H1 (cell line): Measurements from ENCODE around the gene SLC30A7. TPM values are rescaled to one million over a fixed set of nuclear protein-coding genes. Genes with fewer than 3 reads are reported as not detected.

Experiments
- CTCF ChIA-PET: fragments of 300-600 bp; sonication (Branson Sonifier 250); formaldehyde crosslinking; loops from one replicate; lab custom pipeline; 2021; ENCODE audit not compliant: partially characterized antibody; lab: Charles Lee
- POLR2A ChIA-PET: fragments of 300-600 bp; sonication (Branson Sonifier 250); formaldehyde crosslinking; loops from one replicate; lab custom pipeline; 2021; ENCODE audit warnings: inconsistent platforms; ENCODE audit not compliant: partially characterized antibody; lab: Charles Lee
- DNase-seq, 2 experiments: peaks; one replicate each; pipeline versions ENCODE4 v3.0.0 to v3.0.0-alpha.2; 2010 to 2022; ENCODE audit warnings: low spot score in 2 of 2, low read depth in 1 of 2, mixed read lengths in 1 of 2
- FAIRE-seq: peaks from 2 replicates; lab custom pipeline; 2011; peaks lifted over from hg19 to GRCh38; lab: Jason Lieb, UNC
- H2AFZ ChIP-seq: 2 replicates; pipeline ENCODE4 v1.8.1; 2012; ENCODE audit warnings: low read length, inconsistent platforms
- H2AK5ac ChIP-seq: 2 replicates; pipeline ENCODE4 v1.6.1; 2013; ENCODE audit warnings: low read depth, low read length
- H2BK120ac ChIP-seq: replicated peaks from 2 replicates; pipeline ENCODE3; 2013; ENCODE audit warnings: low read depth, low read length, inconsistent platforms
- H2BK12ac ChIP-seq: 2 replicates; pipeline ENCODE4 v1.6.1; 2013; ENCODE audit warnings: low read depth, low read length
- H2BK15ac ChIP-seq: 2 replicates; pipeline ENCODE4 v1.6.1; 2013; ENCODE audit warnings: low read length
- H2BK20ac ChIP-seq: 2 replicates; pipeline ENCODE4 v1.6.1; 2013; ENCODE audit warnings: low read length
- H2BK5ac ChIP-seq: 2 replicates; pipeline ENCODE4 v1.6.1; 2013; ENCODE audit warnings: low read depth, low read length
- H3K14ac ChIP-seq: 2 replicates; pipeline ENCODE4 v1.6.1; 2013; ENCODE audit warnings: inconsistent platforms; ENCODE audit not compliant: insufficient read length
- H3K18ac ChIP-seq: 2 replicates; pipeline ENCODE4 v1.6.1; 2013; ENCODE audit warnings: low read length; ENCODE audit errors: extremely low read depth
- H3K23ac ChIP-seq: 2 replicates; pipeline ENCODE4 v1.6.1; 2013; ENCODE audit warnings: inconsistent platforms; ENCODE audit not compliant: insufficient read length
- H3K23me2 ChIP-seq: 2 replicates; pipeline ENCODE4 v1.6.1; 2013; ENCODE audit warnings: low read depth, low read length
- H3K27ac ChIP-seq: 2 replicates; pipeline ENCODE4 v1.6.1; 2011; ENCODE audit warnings: low read depth, low read length, inconsistent platforms
- H3K27me3 ChIP-seq, 4 experiments: replicated peaks in 1 of 4; 1 replicate in 1 of 4; 2 replicates in 3 of 4; pipeline versions ENCODE4 v1.6.1 to v1.8.1; 2011 to 2013; ENCODE audit warnings: low read length in 3 of 4, mild to moderate bottlenecking in 3 of 4, inconsistent platforms in 2 of 4, mixed read lengths in 2 of 4, moderate library complexity in 1 of 4; ENCODE audit not compliant: control insufficient read depth in 3 of 4, insufficient read depth in 3 of 4; ENCODE audit errors: extremely low read depth in 1 of 4
- H3K36me3 ChIP-seq, 4 experiments: 2 replicates each; pipeline versions ENCODE4 v1.6.1 to v1.8.1; 2011 to 2013; ENCODE audit warnings: mild to moderate bottlenecking in 4 of 4, low read length in 3 of 4, moderate library complexity in 2 of 4, control low read depth in 1 of 4, inconsistent platforms in 1 of 4; ENCODE audit not compliant: insufficient read depth in 4 of 4, control insufficient read depth in 2 of 4
- H3K4ac ChIP-seq: replicated peaks from 2 replicates; pipeline ENCODE3; 2013; ENCODE audit warnings: low read length, low read depth, mixed read lengths, inconsistent platforms; ENCODE audit not compliant: insufficient read length
- H3K4me1 ChIP-seq, 4 experiments: replicated peaks in 1 of 4; 1 replicate in 1 of 4; 2 replicates in 3 of 4; pipeline versions ENCODE4 v1.6.1 to v1.8.1; 2011 to 2013; ENCODE audit warnings: low read length in 3 of 4, inconsistent platforms in 2 of 4, mixed read lengths in 1 of 4; ENCODE audit not compliant: insufficient read depth in 4 of 4, control insufficient read depth in 3 of 4
- H3K4me2 ChIP-seq, 2 experiments: 2 replicates each; pipeline versions ENCODE4 v1.6.1 to v1.8.1; 2011 to 2013; ENCODE audit warnings: low read depth in 2 of 2, low read length in 2 of 2, control low read depth in 1 of 2, inconsistent platforms in 1 of 2, mild to moderate bottlenecking in 1 of 2; ENCODE audit not compliant: insufficient read depth in 1 of 2
- H3K4me3 ChIP-seq, 4 experiments: fragments of 200-600, 300-600 bp in 1 of 4; sonication (generic), shearing (Covaris generic), sonication (Bioruptor Twin) in 1 of 4; 2 replicates each; pipeline versions ENCODE4 v1.5.1 to v1.8.1; 2011 to 2016; ENCODE audit warnings: low read length in 4 of 4, low read depth in 3 of 4, control low read depth in 2 of 4, inconsistent platforms in 2 of 4, mild to moderate bottlenecking in 2 of 4, mixed read lengths in 1 of 4, moderate library complexity in 1 of 4; ENCODE audit not compliant: insufficient read depth in 2 of 4; ENCODE audit errors: extremely low read depth in 1 of 4
- H3K56ac ChIP-seq: replicated peaks from 2 replicates; pipeline ENCODE3; 2013; ENCODE audit warnings: low read depth, mild to moderate bottlenecking, mixed read lengths, low read length, inconsistent platforms; ENCODE audit not compliant: insufficient read length
- H3K79me1 ChIP-seq: 2 replicates; pipeline ENCODE4 v1.6.1; 2013; ENCODE audit warnings: low read depth, low read length, control low read depth
- H3K79me2 ChIP-seq, 2 experiments: 2 replicates each; pipeline versions ENCODE4 v1.6.1 to v1.8.1; 2012 to 2013; ENCODE audit warnings: low read length in 2 of 2, mild to moderate bottlenecking in 2 of 2, inconsistent platforms in 1 of 2; ENCODE audit not compliant: insufficient read depth in 2 of 2, control insufficient read depth in 1 of 2
- H3K9ac ChIP-seq, 4 experiments: replicated peaks in 1 of 4; 1 replicate in 1 of 4; 2 replicates in 3 of 4; pipeline versions ENCODE4 v1.6.1 to v1.8.1; 2011 to 2013; ENCODE audit warnings: low read depth in 3 of 4, low read length in 3 of 4, control low read depth in 2 of 4, mild to moderate bottlenecking in 2 of 4, moderate library complexity in 2 of 4, inconsistent platforms in 1 of 4; ENCODE audit errors: extremely low read depth in 1 of 4
- H3K9me3 ChIP-seq, 2 experiments: 2 replicates each; pipeline versions ENCODE4 v1.6.1 to v1.8.1; 2012 to 2013; ENCODE audit warnings: mild to moderate bottlenecking in 2 of 2, moderate library complexity in 2 of 2, control low read depth in 1 of 2, inconsistent platforms in 1 of 2, low read depth in 1 of 2, low read length in 1 of 2, mixed read lengths in 1 of 2; ENCODE audit not compliant: insufficient read depth in 2 of 2
- H4K20me1 ChIP-seq, 2 experiments: replicated peaks in 1 of 2; 2 replicates each; pipeline versions ENCODE3 to v1.8.1; 2011 to 2013; ENCODE audit warnings: inconsistent platforms in 2 of 2, low read length in 2 of 2, mild to moderate bottlenecking in 1 of 2; ENCODE audit not compliant: insufficient read depth in 2 of 2, control insufficient read depth in 1 of 2
- H4K5ac ChIP-seq: 2 replicates; pipeline ENCODE4 v1.6.1; 2013; ENCODE audit warnings: low read length, low read depth, mixed read lengths, inconsistent platforms; ENCODE audit not compliant: insufficient read length
- H4K8ac ChIP-seq: 2 replicates; pipeline ENCODE4 v1.8.0; 2013; ENCODE audit warnings: mild to moderate bottlenecking, moderate library complexity, low read length, inconsistent platforms; ENCODE audit not compliant: insufficient read depth; ENCODE audit errors: extremely low read depth
- H4K91ac ChIP-seq: replicated peaks from 2 replicates; pipeline ENCODE3; 2013; ENCODE audit warnings: low read length, mixed read lengths, inconsistent platforms; ENCODE audit not compliant: insufficient read length
- MAFK ChIP-seq: IDR thresholded peaks from 2 replicates; pipeline ENCODE4 v1.6.1; 2012; ENCODE audit warnings: low read depth, mild to moderate bottlenecking, improper control_type of control experiment, low read length
- RAD21 ChIP-seq, 2 experiments: IDR thresholded peaks in 1 of 2; conservative IDR thresholded peaks in 1 of 2; 2 replicates each; pipeline ENCODE4 v1.6.1; 2011; ENCODE audit warnings: low read depth in 2 of 2, low read length in 2 of 2, improper control_type of control experiment in 1 of 2, inconsistent platforms in 1 of 2, mild to moderate bottlenecking in 1 of 2, moderate library complexity in 1 of 2
- WGBS, 2 experiments: shearing (Covaris generic) in 1 of 2; methylation state at CpG; one replicate each; pipeline versions ENCODE4 v1.1.6 to v1.1.7; 2013 to 2015; ENCODE audit warnings: low lambda C conversion rate in 2 of 2, mixed read lengths in 2 of 2, inconsistent platforms in 1 of 2, low coverage in 1 of 2, missing lambda C conversion rate in 1 of 2; ENCODE audit not compliant: insufficient replicate concordance in 2 of 2, insufficient coverage in 1 of 2, insufficient read length in 1 of 2; ENCODE audit errors: extremely low coverage in 1 of 2, missing lambda C conversion rate in 1 of 2; 5-methylcytosine and 5-hydroxymethylcytosine counted together
- polyA plus RNA-seq, 7 experiments: library from polyadenylated mRNA; depleted of rRNA in 3 of 7; stranded (reverse) in 5 of 7; unstranded in 2 of 7; fragments of >200 nt in 5 of 7; fragments of 200-250 nt in 2 of 7; gene quantifications; 1 replicate in 5 of 7; 2 replicates in 1 of 7; 4 replicates in 1 of 7; pipeline versions ENCODE4 v1.2.1 to v1.2.3, GENCODE V29; 2011 to 2013; ENCODE audit warnings: missing spikeins in 2 of 7, mixed read lengths in 2 of 7
- total RNA-seq: library from RNA; stranded (reverse); fragmentation: NEBNext Ultra II Directional; extraction: Animal tissue kit (Norgen Biotek cat#: 25700); gene quantifications from 2 replicates; pipeline ENCODE4 v1.2.1, GENCODE V29; 2021

The SLC30A7 gene
- total and polyA plus RNA-seq, 2 of the 8 experiments (the other 6 are each of a cell fraction or from before 2014, with no cell fraction given), result 5.5 to 22.1 TPM

GRCh38 chr1:100891380-100891779 lies 4.5 kb upstream of the SLC30A7 start:
- CTCF ChIA-PET, result no interaction called here
- Histone ChIP-seq H3K79me1 (0 out of 2 replicates have a peak, but pooled peaks cover 2% of the 10 kb centered on the region), H3K79me2 (peaks cover 5 to 63% of the 10 kb centered on the region in 2 experiments; a peak in 3 of 4 replicates), H2BK5ac (no peak overlapping the region), H3K4me1 (no peaks in the 10 kb centered on the region), H3K36me3 (peaks cover 0 to 40% (median 11%) of the 10 kb centered on the region in 4 experiments; a peak in 4 of 8 replicates), H2BK20ac (no peak overlapping the region), H2AK5ac (no peak overlapping the region), H3K4ac (no peak overlapping the region), H3K14ac (no peak overlapping the region), H3K23me2 (peaks cover 7% of the 10 kb centered on the region; the same call in 1 of the 2 replicates), H3K23ac (no peak overlapping the region), H2BK12ac (no peak overlapping the region), H3K9me3 (peaks cover 13 to 21% of the 10 kb centered on the region in 2 experiments), H3K27me3 (no peaks in the 10 kb centered on the region), H2BK120ac (no peak overlapping the region), H3K56ac (no peak overlapping the region), H3K27ac (no peak overlapping the region), H4K91ac (no peak overlapping the region), H3K9ac (no peak overlapping the region), H2BK15ac (no peak overlapping the region), H3K4me2 (no peak overlapping the region), H2AFZ (no peak overlapping the region), H3K18ac (no peak overlapping the region), H4K8ac (no peak overlapping the region), H3K4me3 (no peak overlapping the region), H4K5ac (no peak overlapping the region), H4K20me1 (no peaks in the 10 kb centered on the region)
- WGBS, 2 experiments, result 100% methylated on average over 1 of the region's 1 CpG; no CpG with 5 or more reads in 1 of the 2 experiments
- TF ChIP-seq MAFK (0 out of 2 replicates have a peak, but pooled peaks have one; percentile 26), RAD21 (IDR thresholded peaks at IDR 0.05 in 1 of 2, conservative IDR thresholded peaks at IDR 0.05 in 1 of 2; ENCODE audit: low read depth in 2 of 2, low read length in 2 of 2) (no peak)
- FAIRE-seq, result no peak
- no peak for DNase-seq
- POLR2A ChIA-PET, result no interaction called here
